Measurements from ENCODE around the gene PCTP.

Gene PCTP

GRCh38 chr17:55760643-55761355, 9.9 kb downstream of the PCTP start:
- Histone ChIP-seq H3K4me1 (ENCODE audit: control insufficient read depth in 1 of 2, insufficient read depth in 2 of 2, low read length in 2 of 2) (peaks cover 16 to 42% of the 10 kb centered on the region in 2 donors), H3K27ac (ENCODE audit: low read length) (peak overlapping the region; percentile 0), H3K36me3 (ENCODE audit: control insufficient read depth in 1 of 2, insufficient read depth in 2 of 2, low read length in 2 of 2) (no peaks in the 10 kb centered on the region), H3K4me3 (ENCODE audit: low read depth in 1 of 2, low read length in 2 of 2) (no peak overlapping the region), H3K9me3 (ENCODE audit: control insufficient read depth in 1 of 2, low read length in 2 of 2) (no peaks in the 10 kb centered on the region), H3K27me3 (ENCODE audit: low read depth, low read length) (no peaks in the 10 kb centered on the region)

- H3K4me1 ChIP-seq (ENCODE audit: control insufficient read depth in 1 of 2, insufficient read depth in 2 of 2, low read length in 2 of 2): peaks cover 16 to 37% of the 10 kb centered on the region in 2 donors
- no peaks in the 10 kb centered on the region for H3K36me3 ChIP-seq (ENCODE audit: control insufficient read depth in 1 of 2, insufficient read depth in 2 of 2, low read length in 2 of 2)
- no peak overlapping the region for H3K4me3 ChIP-seq (ENCODE audit: low read depth in 1 of 2, low read length in 2 of 2)
- H3K27ac ChIP-seq (ENCODE audit: low read length): peak overlapping the region; percentile 3
- H3K9me3 ChIP-seq (ENCODE audit: control insufficient read depth in 1 of 2, low read length in 2 of 2): no peaks in the 10 kb centered on the region
- no peaks in the 10 kb centered on the region for H3K27me3 ChIP-seq (ENCODE audit: low read depth, low read length)
These were observed 11.4 kb downstream of the PCTP start for GRCh38 chr17:55762086-55762858.

DNA sequence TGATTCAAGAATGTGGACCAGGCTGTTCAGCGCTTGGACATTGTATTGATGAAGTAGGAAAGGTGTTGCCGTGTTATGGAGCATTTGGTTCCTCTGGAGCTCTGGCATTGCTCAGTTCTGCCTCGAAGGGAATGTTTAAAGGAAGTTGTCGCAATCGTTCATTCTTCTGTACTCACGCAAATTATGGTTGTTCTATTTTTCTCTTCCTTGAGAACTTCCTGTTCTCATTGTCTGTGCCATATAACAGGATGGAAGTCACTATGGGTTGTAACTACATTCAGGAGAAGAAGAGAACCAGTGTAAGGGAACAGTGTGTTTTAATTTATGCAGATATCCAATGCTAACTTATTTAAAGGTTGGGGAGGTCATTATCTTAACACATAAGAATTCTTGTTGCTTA, 13.0 kb downstream of the PCTP start:
- Histone ChIP-seq H3K4me1 (ENCODE audit: control insufficient read depth in 1 of 2, insufficient read depth in 2 of 2, low read length in 2 of 2) (peaks cover 16 to 22% of the 10 kb centered on the region in 2 donors), H3K9me3 (ENCODE audit: control insufficient read depth in 1 of 2, low read length in 2 of 2) (no peaks in the 10 kb centered on the region), H3K36me3 (ENCODE audit: control insufficient read depth in 1 of 2, insufficient read depth in 2 of 2, low read length in 2 of 2) (peaks cover 0 to 8% of the 10 kb centered on the region in 2 donors), H3K27me3 (ENCODE audit: low read depth, low read length) (no peaks in the 10 kb centered on the region), H3K4me3 (ENCODE audit: low read depth in 1 of 2, low read length in 2 of 2) (no peak overlapping the region), H3K27ac (ENCODE audit: low read length) (peak overlapping the region; percentile 58)

DNA sequence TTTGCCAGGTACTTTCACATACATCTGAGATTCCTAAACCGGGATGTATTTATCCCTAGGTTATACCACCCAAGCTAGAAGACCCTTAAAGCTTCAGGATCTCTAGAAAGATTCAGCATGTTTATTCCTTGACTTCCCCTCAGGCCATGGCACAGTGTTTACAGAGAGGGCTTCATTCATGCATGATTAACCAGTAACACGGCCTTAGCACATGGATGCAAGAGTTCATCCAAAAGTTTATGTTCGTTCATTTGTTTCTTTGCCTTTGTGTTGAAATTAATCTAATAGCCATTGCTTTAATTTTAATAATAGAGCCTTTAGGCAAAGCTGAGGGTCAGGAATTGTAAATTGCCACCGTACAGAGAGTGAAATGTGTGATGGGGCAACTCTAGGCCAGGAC, 13.8 kb downstream of the PCTP start:
- peaks cover 7 to 13% of the 10 kb centered on the region in 2 donors for H3K36me3 ChIP-seq (ENCODE audit: control insufficient read depth in 1 of 2, insufficient read depth in 2 of 2, low read length in 2 of 2)
- H3K4me3 ChIP-seq (ENCODE audit: low read depth in 1 of 2, low read length in 2 of 2): no peak overlapping the region
- H3K4me1 ChIP-seq (ENCODE audit: control insufficient read depth in 1 of 2, insufficient read depth in 2 of 2, low read length in 2 of 2): peaks cover 16 to 23% of the 10 kb centered on the region in 2 donors
- H3K27ac ChIP-seq (ENCODE audit: low read length): peak overlapping the region; percentile 58
- no peaks in the 10 kb centered on the region for H3K27me3 ChIP-seq (ENCODE audit: low read depth, low read length)
- no peaks in the 10 kb centered on the region for H3K9me3 ChIP-seq (ENCODE audit: control insufficient read depth in 1 of 2, low read length in 2 of 2)

- Histone ChIP-seq H3K27me3 (ENCODE audit: low read depth, low read length) (no peaks in the 10 kb centered on the region), H3K27ac (ENCODE audit: low read length) (no peak overlapping the region), H3K36me3 (ENCODE audit: control insufficient read depth in 1 of 2, insufficient read depth in 2 of 2, low read length in 2 of 2) (peaks cover 12 to 17% of the 10 kb centered on the region in 2 donors), H3K4me1 (ENCODE audit: control insufficient read depth in 1 of 2, insufficient read depth in 2 of 2, low read length in 2 of 2) (peaks cover 17 to 24% of the 10 kb centered on the region in 2 donors), H3K9me3 (ENCODE audit: control insufficient read depth in 1 of 2, low read length in 2 of 2) (no peaks in the 10 kb centered on the region), H3K4me3 (ENCODE audit: low read depth in 1 of 2, low read length in 2 of 2) (no peak overlapping the region)
These were observed 14.6 kb downstream of the PCTP start for GRCh38 chr17:55765472-55765871.

GRCh38 chr17:55768936-55769624, 18.2 kb downstream of the PCTP start:
- H3K27me3 ChIP-seq (ENCODE audit: low read depth, low read length): no peaks in the 10 kb centered on the region
- no peak overlapping the region for H3K4me3 ChIP-seq (ENCODE audit: low read depth in 1 of 2, low read length in 2 of 2)
- no peaks in the 10 kb centered on the region for H3K9me3 ChIP-seq (ENCODE audit: control insufficient read depth in 1 of 2, low read length in 2 of 2)
- peak overlapping the region; percentile 35 for H3K27ac ChIP-seq (ENCODE audit: low read length)
- peaks cover 38 to 40% of the 10 kb centered on the region in 2 donors for H3K36me3 ChIP-seq (ENCODE audit: control insufficient read depth in 1 of 2, insufficient read depth in 2 of 2, low read length in 2 of 2)
- peaks cover 11 to 15% of the 10 kb centered on the region in 2 donors for H3K4me1 ChIP-seq (ENCODE audit: control insufficient read depth in 1 of 2, insufficient read depth in 2 of 2, low read length in 2 of 2)

DNA sequence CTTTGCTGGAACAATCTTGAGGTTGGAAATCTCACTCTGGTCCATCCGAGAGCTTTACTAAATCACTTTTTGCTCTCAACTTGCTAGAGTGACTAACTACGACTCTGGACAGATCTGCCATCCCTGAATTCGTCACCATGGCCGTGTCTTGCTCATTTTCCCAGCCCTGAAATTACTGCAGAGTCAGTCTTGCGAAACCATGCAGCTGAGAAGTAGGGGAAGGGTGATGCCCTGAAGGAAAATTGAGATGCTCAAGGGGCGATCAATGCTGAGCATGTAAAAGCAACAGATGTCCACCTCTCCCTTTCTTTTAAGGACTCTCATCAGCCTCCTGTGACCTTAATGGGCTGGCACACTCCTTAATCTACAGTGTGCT, 18.8 kb downstream of the PCTP start:
- H3K27ac ChIP-seq (ENCODE audit: low read length): peak overlapping the region; percentile 49
- H3K27me3 ChIP-seq (ENCODE audit: low read depth, low read length): no peaks in the 10 kb centered on the region
- peaks cover 7 to 12% of the 10 kb centered on the region in 2 donors for H3K4me1 ChIP-seq (ENCODE audit: control insufficient read depth in 1 of 2, insufficient read depth in 2 of 2, low read length in 2 of 2)
- no peaks in the 10 kb centered on the region for H3K9me3 ChIP-seq (ENCODE audit: control insufficient read depth in 1 of 2, low read length in 2 of 2)
- H3K4me3 ChIP-seq (ENCODE audit: low read depth in 1 of 2, low read length in 2 of 2): no peak overlapping the region
- H3K36me3 ChIP-seq (ENCODE audit: control insufficient read depth in 1 of 2, insufficient read depth in 2 of 2, low read length in 2 of 2): peaks cover 41 to 43% of the 10 kb centered on the region in 2 donors

DNA sequence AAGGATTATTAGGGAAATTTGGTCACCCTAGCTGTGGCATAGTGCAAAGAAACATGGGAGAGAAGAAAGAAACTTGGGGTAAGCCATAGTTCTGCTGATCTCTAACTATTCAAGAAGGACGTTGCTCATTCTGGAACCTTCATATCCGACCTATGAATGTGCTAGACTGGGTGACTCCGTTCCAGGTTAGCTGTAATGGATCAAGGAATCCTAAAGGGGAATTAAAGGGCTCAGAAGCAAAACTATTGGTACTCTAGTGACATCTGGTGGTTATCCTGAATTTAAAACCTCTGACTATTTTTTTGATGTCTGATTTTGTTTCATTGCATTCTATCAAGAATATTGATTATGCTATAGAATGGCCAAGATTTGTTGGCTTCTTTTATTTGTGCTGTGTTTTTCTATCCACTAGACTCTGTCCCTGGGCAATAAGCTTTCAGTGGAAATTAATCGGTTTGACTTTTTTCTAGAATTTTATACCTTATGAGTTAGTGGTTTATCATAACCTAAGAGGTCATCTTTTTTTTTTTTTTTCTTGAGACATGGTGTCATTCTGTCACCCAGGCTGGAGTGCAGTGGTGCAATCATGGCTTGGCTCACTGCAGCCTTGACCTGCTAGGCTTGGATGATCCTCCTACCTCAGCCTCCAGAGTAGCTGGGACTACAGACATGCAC, 19.5 kb downstream of the PCTP start:
- H3K27me3 ChIP-seq (ENCODE audit: low read depth, low read length): no peaks in the 10 kb centered on the region
- H3K27ac ChIP-seq (ENCODE audit: low read length): peak overlapping the region; percentile 49
- H3K36me3 ChIP-seq (ENCODE audit: control insufficient read depth in 1 of 2, insufficient read depth in 2 of 2, low read length in 2 of 2): peaks cover 41 to 44% of the 10 kb centered on the region in 2 donors
- H3K4me1 ChIP-seq (ENCODE audit: control insufficient read depth in 1 of 2, insufficient read depth in 2 of 2, low read length in 2 of 2): peaks cover 7 to 12% of the 10 kb centered on the region in 2 donors
- no peaks in the 10 kb centered on the region for H3K9me3 ChIP-seq (ENCODE audit: control insufficient read depth in 1 of 2, low read length in 2 of 2)
- no peak overlapping the region for H3K4me3 ChIP-seq (ENCODE audit: low read depth in 1 of 2, low read length in 2 of 2)

- Histone ChIP-seq H3K9me3 (ENCODE audit: control insufficient read depth in 1 of 2, low read length in 2 of 2) (no peaks in the 10 kb centered on the region), H3K27me3 (ENCODE audit: low read depth, low read length) (no peaks in the 10 kb centered on the region), H3K4me1 (ENCODE audit: control insufficient read depth in 1 of 2, insufficient read depth in 2 of 2, low read length in 2 of 2) (peaks cover 7 to 12% of the 10 kb centered on the region in 2 donors), H3K36me3 (ENCODE audit: control insufficient read depth in 1 of 2, insufficient read depth in 2 of 2, low read length in 2 of 2) (peaks cover 55 to 61% of the 10 kb centered on the region in 2 donors), H3K27ac (ENCODE audit: low read length) (no peak overlapping the region), H3K4me3 (ENCODE audit: low read depth in 1 of 2, low read length in 2 of 2) (no peak overlapping the region)
These were observed 21.2 kb downstream of the PCTP start for GRCh38 chr17:55772086-55772485.

DNA sequence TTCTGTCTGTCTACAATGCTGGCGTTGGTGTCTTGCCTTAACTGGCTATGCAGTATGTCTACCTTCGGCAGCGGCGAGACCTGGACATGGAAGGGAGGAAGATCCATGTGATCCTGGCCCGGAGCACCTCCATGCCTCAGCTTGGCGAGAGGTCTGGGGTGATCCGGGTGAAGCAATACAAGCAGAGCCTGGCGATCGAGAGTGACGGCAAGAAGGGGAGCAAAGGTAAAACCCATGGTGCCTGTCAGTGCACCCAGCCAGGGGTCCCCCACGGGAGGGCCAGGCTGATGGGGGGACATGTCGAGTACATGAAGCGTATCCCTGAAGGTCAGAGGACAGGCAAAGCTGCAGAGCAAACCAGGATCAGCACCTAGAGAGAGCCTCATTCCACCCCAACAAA, 22.8 kb downstream of the PCTP start:
- H3K36me3 ChIP-seq (ENCODE audit: control insufficient read depth in 1 of 2, insufficient read depth in 2 of 2, low read length in 2 of 2): peaks cover 55 to 66% of the 10 kb centered on the region in 2 donors
- peaks cover 7 to 12% of the 10 kb centered on the region in 2 donors for H3K4me1 ChIP-seq (ENCODE audit: control insufficient read depth in 1 of 2, insufficient read depth in 2 of 2, low read length in 2 of 2)
- H3K27ac ChIP-seq (ENCODE audit: low read length): no peak overlapping the region
- no peaks in the 10 kb centered on the region for H3K9me3 ChIP-seq (ENCODE audit: control insufficient read depth in 1 of 2, low read length in 2 of 2)
- no peak overlapping the region for H3K4me3 ChIP-seq (ENCODE audit: low read depth in 1 of 2, low read length in 2 of 2)
- no peaks in the 10 kb centered on the region for H3K27me3 ChIP-seq (ENCODE audit: low read depth, low read length)

DNA sequence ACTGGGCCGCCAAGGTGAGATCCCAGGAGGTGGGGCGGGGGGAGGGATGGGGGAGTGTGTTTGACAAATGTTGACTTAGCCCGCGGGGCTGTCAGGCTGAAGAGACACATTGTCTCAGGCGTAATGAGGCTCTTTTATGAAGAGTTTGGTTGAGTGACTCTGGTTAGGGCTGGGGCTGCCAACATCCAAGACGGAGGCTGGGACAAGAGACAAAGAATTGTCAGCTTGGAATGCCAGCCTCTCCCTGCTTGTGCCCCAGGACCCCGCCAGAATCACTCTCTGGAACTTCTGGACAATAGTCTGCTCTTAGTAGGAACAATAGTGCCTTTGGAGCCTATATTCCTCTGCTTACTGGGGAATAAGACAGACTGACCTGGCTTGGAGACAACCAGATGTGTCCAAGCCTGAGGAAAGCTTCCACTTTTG, 24.0 kb downstream of the PCTP start:
- no peaks in the 10 kb centered on the region for H3K9me3 ChIP-seq (ENCODE audit: control insufficient read depth in 1 of 2, low read length in 2 of 2)
- no peak overlapping the region for H3K4me3 ChIP-seq (ENCODE audit: low read depth in 1 of 2, low read length in 2 of 2)
- H3K27me3 ChIP-seq (ENCODE audit: low read depth, low read length): no peaks in the 10 kb centered on the region
- peaks cover 3 to 4% of the 10 kb centered on the region in 2 donors for H3K4me1 ChIP-seq (ENCODE audit: control insufficient read depth in 1 of 2, insufficient read depth in 2 of 2, low read length in 2 of 2)
- H3K27ac ChIP-seq (ENCODE audit: low read length): no peak overlapping the region
- H3K36me3 ChIP-seq (ENCODE audit: control insufficient read depth in 1 of 2, insufficient read depth in 2 of 2, low read length in 2 of 2): peaks cover 47 to 57% of the 10 kb centered on the region in 2 donors

All from muscle layer of duodenum (tissue), 2 donors.